CD14-positive monocyte (primary cell): ENCODE data around the gene CCDC122. TPM values are rescaled to one million over a fixed set of nuclear protein-coding genes. Genes with fewer than 3 reads are reported as not detected.

ENCODE experiments used
- DNase-seq, 3 donors: peaks; one replicate each; pipeline ENCODE4 v3.0.0-alpha.2; 2011 to 2022
- H2AFZ ChIP-seq: 2 replicates; pipeline ENCODE4 v1.6.0; 2012; ENCODE audit warnings: mild to moderate bottlenecking, low read depth, low read length, inconsistent platforms; ENCODE audit not compliant: insufficient read depth, poor library complexity, severe bottlenecking
- H3K27ac ChIP-seq, 2 donors: 1 replicate in 1 of 2; 2 replicates in 1 of 2; pipeline ENCODE4 v1.5.1; 2012 to 2013; ENCODE audit warnings: low read length in 2 of 2, control low read depth in 1 of 2, inconsistent platforms in 1 of 2, low read depth in 1 of 2, mild to moderate bottlenecking in 1 of 2
- H3K27me3 ChIP-seq, 2 donors: one replicate each; pipeline versions ENCODE4 v1.6.0 to v1.6.1; 2011 to 2013; ENCODE audit warnings: low read length in 2 of 2; ENCODE audit not compliant: control insufficient read depth in 2 of 2, insufficient read depth in 2 of 2
- H3K36me3 ChIP-seq, 2 donors: replicated peaks in 1 of 2; 1 replicate in 1 of 2; 2 replicates in 1 of 2; pipeline versions ENCODE4 v1.5.1 to v1.6.1; 2012 to 2013; ENCODE audit warnings: low read length in 2 of 2, control low read depth in 1 of 2, inconsistent platforms in 1 of 2, mild to moderate bottlenecking in 1 of 2; ENCODE audit not compliant: insufficient read depth in 2 of 2, control insufficient read depth in 1 of 2
- H3K4me1 ChIP-seq, 2 donors: 1 replicate in 1 of 2; 2 replicates in 1 of 2; pipeline versions ENCODE4 v1.5.1 to v1.6.1; 2012 to 2013; ENCODE audit warnings: low read length in 2 of 2, control low read depth in 1 of 2, inconsistent platforms in 1 of 2, mild to moderate bottlenecking in 1 of 2, moderate library complexity in 1 of 2; ENCODE audit not compliant: insufficient read depth in 2 of 2, control insufficient read depth in 1 of 2
- H3K4me2 ChIP-seq: replicated peaks from 2 replicates; pipeline ENCODE3; 2012; ENCODE audit warnings: low read length, moderate library complexity, mild to moderate bottlenecking; ENCODE audit not compliant: poor library complexity, severe bottlenecking; ENCODE audit errors: extremely low read depth
- H3K4me3 ChIP-seq, 3 experiments: fragments of 200-600 bp in 1 of 3; sonication (generic) in 1 of 3; replicated peaks in 1 of 3; 1 replicate in 2 of 3; 2 replicates in 1 of 3; pipeline ENCODE4 v1.5.1; 2011 to 2013; ENCODE audit warnings: low read length in 3 of 3, mild to moderate bottlenecking in 3 of 3, control low read depth in 2 of 3, low read depth in 2 of 3, inconsistent platforms in 1 of 3, moderate library complexity in 1 of 3
- H3K79me2 ChIP-seq: 2 replicates; pipeline ENCODE4 v1.6.0; 2012; ENCODE audit warnings: mild to moderate bottlenecking, control low read depth, inconsistent platforms, low read length, moderate library complexity; ENCODE audit not compliant: insufficient read depth
- H3K9ac ChIP-seq: 2 replicates; pipeline ENCODE4 v1.6.0; 2017; ENCODE audit warnings: low read length, mild to moderate bottlenecking; ENCODE audit not compliant: insufficient read depth, poor library complexity, severe bottlenecking
- H3K9me3 ChIP-seq, 2 donors: replicated peaks in 1 of 2; 1 replicate in 1 of 2; 2 replicates in 1 of 2; pipeline versions ENCODE4 v1.5.1 to v1.6.1; 2012 to 2013; ENCODE audit warnings: low read length in 2 of 2, control low read depth in 1 of 2; ENCODE audit not compliant: control insufficient read depth in 1 of 2, insufficient read depth in 1 of 2
- H4K20me1 ChIP-seq: 2 replicates; pipeline ENCODE4 v1.6.0; 2012; ENCODE audit warnings: mild to moderate bottlenecking, low read length, control low read depth, moderate library complexity; ENCODE audit not compliant: insufficient read depth
- H3K27ac Mint-ChIP-seq, 7 donors: one replicate each; pipeline ENCODE4 v1.8.0; 2020; ENCODE audit warnings: mild to moderate bottlenecking in 7 of 7, mixed read lengths in 7 of 7, moderate library complexity in 6 of 7, inconsistent platforms in 2 of 7
- H3K27me3 Mint-ChIP-seq, 3 donors: one replicate each; pipeline ENCODE4 v1.8.0; 2021 to 2022; ENCODE audit warnings: low read depth in 3 of 3, mild to moderate bottlenecking in 3 of 3, mixed read lengths in 3 of 3, moderate library complexity in 3 of 3, inconsistent platforms in 1 of 3
- H3K36me3 Mint-ChIP-seq, 2 donors: one replicate each; pipeline ENCODE4 v1.8.0; 2020; ENCODE audit warnings: mixed read lengths in 2 of 2, inconsistent platforms in 1 of 2, mild to moderate bottlenecking in 1 of 2
- H3K4me1 Mint-ChIP-seq: one replicate; pipeline ENCODE4 v1.8.0; 2020; ENCODE audit warnings: mild to moderate bottlenecking, mixed read lengths
- H3K4me3 Mint-ChIP-seq, 2 donors: one replicate each; pipeline ENCODE4 v1.8.0; 2020; ENCODE audit warnings: mild to moderate bottlenecking in 2 of 2, mixed read lengths in 2 of 2, moderate library complexity in 1 of 2
- H3K9me3 Mint-ChIP-seq, 7 donors: one replicate each; pipeline ENCODE4 v1.8.0; 2020 to 2022; ENCODE audit warnings: mixed read lengths in 7 of 7, mild to moderate bottlenecking in 6 of 7, moderate library complexity in 6 of 7, inconsistent platforms in 2 of 7
- WGBS: methylation state at CpG from one replicate; pipeline ENCODE4 v1.1.5; 2013; ENCODE audit warnings: missing lambda C conversion rate; ENCODE audit not compliant: insufficient coverage; 5-methylcytosine and 5-hydroxymethylcytosine counted together
- intact Hi-C, 2 donors: fragments of 100-400 bp; cut with micrococcal nuclease; formaldehyde crosslinking; loops; one replicate each; pipeline versions ENCODE4 v1.15.0 to v1.15.1; 2023
- polyA plus RNA-seq, 3 donors: library from polyadenylated mRNA; depleted of rRNA in 1 of 3; unstranded in 2 of 3; stranded (reverse) in 1 of 3; fragments of 300-500 nt in 2 of 3; fragments of >200 nt in 1 of 3; fragmentation: Illumina TruSeq in 2 of 3; gene quantifications; 1 replicate in 2 of 3; 2 replicates in 1 of 3; pipeline ENCODE4 v1.2.3, GENCODE V29; 2012 to 2021
- TF ChIP-seq, protein P1 (sequence below): fragments of 200-600 bp; IDR thresholded peaks from one replicate; pipeline ENCODE4 v1.8.0; 2022; ENCODE audit warnings: antibody characterized with exemption, mild to moderate bottlenecking

CCDC122 gene
- polyA plus RNA-seq, 3 donors, result 0.16 to 8.0 (median 0.52) TPM

DNA sequence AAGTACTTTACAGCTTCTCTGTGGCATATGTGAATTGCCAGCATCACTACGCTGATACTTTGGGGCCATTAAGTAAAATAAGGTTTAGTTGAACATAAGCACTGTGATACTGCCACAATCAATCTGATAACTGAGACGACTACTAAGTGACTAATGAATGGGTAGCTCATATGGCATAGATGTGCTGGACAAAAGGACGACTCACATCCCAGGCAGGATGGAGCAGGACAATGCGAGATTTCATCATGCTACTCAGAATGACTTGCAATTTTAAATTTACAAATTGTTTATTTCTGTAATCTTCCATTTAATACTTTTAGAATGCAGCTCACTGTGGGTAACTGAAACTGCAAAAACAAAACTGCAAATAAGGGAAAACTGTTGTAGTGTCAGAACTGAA is 13.6 kb downstream of the CCDC122 start:
- H3K27me3 ChIP-seq, result no peaks in the 10 kb centered on the region
- intact Hi-C loops, result no loop called here
- Mint-ChIP-seq H3K36me3 (peaks cover 0 to 8% of the 10 kb centered on the region in 2 donors), H3K27me3 (no peaks in the 10 kb centered on the region), H3K27ac (no peak overlapping the region), H3K4me1 (peaks cover 5% of the 10 kb centered on the region), H3K9me3 (peaks cover 0 to 6% (median 2%) of the 10 kb centered on the region in 7 donors), H3K4me3 (no peak overlapping the region)
- TF ChIP-seq, protein P1, sequence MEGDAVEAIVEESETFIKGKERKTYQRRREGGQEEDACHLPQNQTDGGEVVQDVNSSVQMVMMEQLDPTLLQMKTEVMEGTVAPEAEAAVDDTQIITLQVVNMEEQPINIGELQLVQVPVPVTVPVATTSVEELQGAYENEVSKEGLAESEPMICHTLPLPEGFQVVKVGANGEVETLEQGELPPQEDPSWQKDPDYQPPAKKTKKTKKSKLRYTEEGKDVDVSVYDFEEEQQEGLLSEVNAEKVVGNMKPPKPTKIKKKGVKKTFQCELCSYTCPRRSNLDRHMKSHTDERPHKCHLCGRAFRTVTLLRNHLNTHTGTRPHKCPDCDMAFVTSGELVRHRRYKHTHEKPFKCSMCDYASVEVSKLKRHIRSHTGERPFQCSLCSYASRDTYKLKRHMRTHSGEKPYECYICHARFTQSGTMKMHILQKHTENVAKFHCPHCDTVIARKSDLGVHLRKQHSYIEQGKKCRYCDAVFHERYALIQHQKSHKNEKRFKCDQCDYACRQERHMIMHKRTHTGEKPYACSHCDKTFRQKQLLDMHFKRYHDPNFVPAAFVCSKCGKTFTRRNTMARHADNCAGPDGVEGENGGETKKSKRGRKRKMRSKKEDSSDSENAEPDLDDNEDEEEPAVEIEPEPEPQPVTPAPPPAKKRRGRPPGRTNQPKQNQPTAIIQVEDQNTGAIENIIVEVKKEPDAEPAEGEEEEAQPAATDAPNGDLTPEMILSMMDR, result no peak
- no peaks in the 10 kb centered on the region for H3K79me2 ChIP-seq
- H3K4me2 ChIP-seq, result no peak overlapping the region
- 100% methylated on average over 1 of the region's 4 CpGs for whole genome bisulfite sequencing
- H3K4me3 ChIP-seq, result no peak overlapping the region
- H3K9ac ChIP-seq, result no peak overlapping the region
- H4K20me1 ChIP-seq, result no peaks in the 10 kb centered on the region
- no peaks in the 10 kb centered on the region for H3K36me3 ChIP-seq
- no peak overlapping the region for H3K27ac ChIP-seq
- H2AFZ ChIP-seq, result no peak overlapping the region
- H3K4me1 ChIP-seq, result no peaks in the 10 kb centered on the region
- no peaks in the 10 kb centered on the region for H3K9me3 ChIP-seq
- DNase-seq, result peak in 1 of 3 donors; percentile 27

GRCh38 chr13:43864921-43865320 is 14.6 kb downstream of the CCDC122 start:
- no peak overlapping the region for H3K27ac ChIP-seq
- no peaks in the 10 kb centered on the region for H4K20me1 ChIP-seq
- Mint-ChIP-seq H3K36me3 (peaks cover 0 to 8% of the 10 kb centered on the region in 2 donors), H3K27me3 (no peaks in the 10 kb centered on the region), H3K4me1 (peaks cover 5% of the 10 kb centered on the region), H3K27ac (no peak overlapping the region), H3K4me3 (no peak overlapping the region), H3K9me3 (peaks cover 0 to 6% (median 2%) of the 10 kb centered on the region in 7 donors)
- H3K4me2 ChIP-seq, result no peak overlapping the region
- 100% methylated on average over 1 of the region's 4 CpGs for WGBS
- TF ChIP-seq, protein P1, result no peak
- H3K4me1 ChIP-seq, result no peaks in the 10 kb centered on the region
- H3K36me3 ChIP-seq, result no peaks in the 10 kb centered on the region
- no peak overlapping the region for H2AFZ ChIP-seq
- H3K9me3 ChIP-seq, result no peaks in the 10 kb centered on the region
- H3K4me3 ChIP-seq, result no peak overlapping the region
- H3K79me2 ChIP-seq, result no peaks in the 10 kb centered on the region
- no peak for DNase-seq
- no peaks in the 10 kb centered on the region for H3K27me3 ChIP-seq
- no peak overlapping the region for H3K9ac ChIP-seq
- intact Hi-C loops, result no loop called here
